SK-N-MC (cell line): Measurements from ENCODE around the gene AVP.
"Not testable (repeated sequence)": the region's sequence is repeated elsewhere in the genome, so short reads cannot be mapped to it uniquely, and the experiment has no call there.

Experiments
- DNase-seq: peaks from one replicate; pipeline ENCODE4 v3.0.0-alpha.2; 2011; ENCODE audit warnings: low read depth, low spot score
- H3K27ac ChIP-seq: fragments of 200-600 bp; sonication (generic); 2 replicates; pipeline ENCODE4 v1.5.1; 2016; ENCODE audit warnings: mixed run types
- H3K36me3 ChIP-seq: fragments of 200-600 bp; sonication (generic); 2 replicates; pipeline ENCODE4 v1.6.1; 2017; ENCODE audit warnings: antibody characterized with exemption, low read length, mixed read lengths; ENCODE audit not compliant: insufficient read depth
- H3K4me3 ChIP-seq: fragments of 200-600 bp; sonication (generic); 2 replicates; pipeline ENCODE4 v1.5.1; 2016
- H3K9ac ChIP-seq: fragments of 200-600 bp; sonication (generic); 2 replicates; pipeline ENCODE4 v1.8.0; 2017; ENCODE audit warnings: mixed run types, mixed read lengths; ENCODE audit not compliant: insufficient read length
- H3K9me3 ChIP-seq: fragments of 200-600 bp; sonication (generic); 2 replicates; pipeline ENCODE4 v1.6.1; 2017; ENCODE audit warnings: low read depth, mild to moderate bottlenecking, antibody characterized with exemption, low read length, moderate library complexity, mixed read lengths
- EZH2 ChIP-seq: fragments of 200-600 bp; sonication (generic); IDR thresholded peaks from one replicate; pipeline ENCODE4 v1.6.1; 2017; ENCODE audit warnings: antibody characterized with exemption
- FOXP2 ChIP-seq: optimal IDR thresholded peaks from 2 replicates; pipeline ENCODE3; 2011; ENCODE audit warnings: mild to moderate bottlenecking, moderate library complexity; ENCODE audit not compliant: insufficient read depth; ENCODE audit errors: extremely low read length, control extremely low read depth
- POLR2AphosphoS5 ChIP-seq: IDR thresholded peaks from 2 replicates; pipeline ENCODE4 v1.6.1; 2012; ENCODE audit warnings: mild to moderate bottlenecking, low read depth, low read length, borderline replicate concordance

AVP gene

DNA sequence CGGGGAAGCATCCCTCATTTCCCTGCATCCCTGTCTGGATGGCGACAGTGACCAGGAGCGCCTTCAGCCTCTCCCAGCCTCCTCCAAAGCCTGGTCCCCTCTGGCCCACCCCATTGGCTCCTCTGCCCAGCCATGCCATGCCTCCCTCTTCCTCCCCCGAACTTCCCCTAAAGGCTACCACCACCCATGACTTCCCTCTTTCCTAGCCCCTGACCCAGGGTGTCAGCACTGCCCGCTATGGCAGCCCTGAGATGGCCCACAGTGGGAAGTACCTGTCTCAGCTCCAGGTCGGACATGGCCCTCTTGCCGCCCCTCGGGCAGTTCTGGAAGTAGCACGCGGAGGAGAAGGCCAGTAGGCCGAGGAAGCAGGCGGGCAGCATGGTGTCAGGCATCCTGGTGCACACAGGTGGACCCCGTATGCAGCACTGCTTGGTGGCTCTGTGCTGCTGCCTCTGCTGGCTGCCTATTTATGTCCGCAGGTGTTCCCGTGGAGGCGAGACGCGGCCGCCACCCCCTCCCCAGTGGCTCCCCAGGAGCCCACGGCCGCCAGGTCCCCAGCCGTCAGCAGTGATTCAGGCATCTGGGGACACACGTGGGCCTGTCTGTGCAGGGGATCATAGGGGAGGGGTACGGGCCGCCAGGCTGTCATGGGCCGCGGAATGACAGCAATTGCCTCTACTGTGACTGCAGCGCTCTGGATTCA lies at the start of gene AVP:
Gene AVP, minus strand, starts transcription at position 442 of the 703 bp plus-strand sequence. Its CDS starts 50 bp downstream, at position 392.
- Histone ChIP-seq H3K4me3 (no peak within 1 kb of the TSS), H3K27ac (no peak within 1 kb of the TSS), H3K36me3 (no peaks in the 10 kb centered on the region), H3K9me3 (no peaks in the 10 kb centered on the region), H3K9ac (no peak within 1 kb of the TSS)
- no peak for TF ChIP-seq EZH2
- DNase-seq, result no peak

GRCh38 chr20:3134151-3134550 lies 49.6 kb upstream of the AVP start:
- no peak overlapping the region for H3K9ac ChIP-seq
- no peak for TF ChIP-seq FOXP2
- TF ChIP-seq POLR2AphosphoS5, result no peak
- TF ChIP-seq EZH2, result no peak
- no peak for DNase-seq

GRCh38 chr20:3133155-3133554 lies 48.6 kb upstream of the AVP start:
- no peaks in the 10 kb centered on the region for H3K36me3 ChIP-seq

More at GRCh38 chr20:3134151-3134550, 49.6 kb upstream of the AVP start:
- no peak overlapping the region for H3K4me3 ChIP-seq
- no peaks in the 10 kb centered on the region for H3K36me3 ChIP-seq
- no peaks in the 10 kb centered on the region for H3K9me3 ChIP-seq
- H3K27ac ChIP-seq, result no peak overlapping the region

DNA sequence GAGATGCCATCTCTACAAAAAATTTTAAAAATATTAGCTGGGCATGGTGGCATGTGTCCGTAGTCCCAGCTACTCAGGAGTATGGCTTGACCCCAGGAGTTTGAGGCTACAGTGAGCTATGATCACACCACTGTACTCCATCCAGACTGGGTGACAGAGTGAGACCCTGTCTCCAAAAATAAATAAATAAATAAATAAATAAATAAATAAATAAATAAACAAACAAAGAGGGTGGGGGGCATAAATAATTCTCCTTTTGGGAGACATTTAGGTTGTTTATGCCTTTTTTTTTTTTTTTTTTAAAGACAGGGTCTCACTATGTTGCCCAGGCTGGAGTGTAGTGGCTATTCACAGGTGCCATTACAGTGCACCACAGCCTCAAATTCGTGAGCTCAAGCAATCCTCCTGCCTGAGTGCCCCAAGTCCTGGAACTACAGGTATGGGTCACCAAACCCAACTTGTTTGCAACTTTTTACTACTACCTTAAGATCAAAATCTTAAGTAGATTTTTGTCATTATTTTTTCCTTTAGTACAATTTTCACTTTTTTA lies 45.6 kb upstream of the AVP start:
- Histone ChIP-seq H3K36me3 (no peaks in the 10 kb centered on the region), H3K9me3 (no peaks in the 10 kb centered on the region), H3K4me3 (no peak overlapping the region), H3K27ac (no peak overlapping the region), H3K9ac (no peak overlapping the region)
- no peak for DNase-seq
- TF ChIP-seq POLR2AphosphoS5 (no peak), EZH2 (no peak), FOXP2 (no peak)

More at GRCh38 chr20:3133155-3133554, 48.6 kb upstream of the AVP start:
- DNase-seq, result no peak
- H3K9me3 ChIP-seq, result no peaks in the 10 kb centered on the region
- TF ChIP-seq POLR2AphosphoS5 (no peak), FOXP2 (no peak), EZH2 (no peak)
- H3K4me3 ChIP-seq, result no peak overlapping the region
- no peak overlapping the region for H3K27ac ChIP-seq
- no peak overlapping the region for H3K9ac ChIP-seq

GRCh38 chr20:3129094-3129493 lies 44.6 kb upstream of the AVP start:
- Histone ChIP-seq H3K36me3 (no peaks in the 10 kb centered on the region), H3K27ac (no peak overlapping the region), H3K9ac (no peak overlapping the region), H3K9me3 (no peaks in the 10 kb centered on the region), H3K4me3 (no peak overlapping the region)
- no peak for DNase-seq
- TF ChIP-seq EZH2 (no peak), FOXP2 (no peak), POLR2AphosphoS5 (no peak)

DNA sequence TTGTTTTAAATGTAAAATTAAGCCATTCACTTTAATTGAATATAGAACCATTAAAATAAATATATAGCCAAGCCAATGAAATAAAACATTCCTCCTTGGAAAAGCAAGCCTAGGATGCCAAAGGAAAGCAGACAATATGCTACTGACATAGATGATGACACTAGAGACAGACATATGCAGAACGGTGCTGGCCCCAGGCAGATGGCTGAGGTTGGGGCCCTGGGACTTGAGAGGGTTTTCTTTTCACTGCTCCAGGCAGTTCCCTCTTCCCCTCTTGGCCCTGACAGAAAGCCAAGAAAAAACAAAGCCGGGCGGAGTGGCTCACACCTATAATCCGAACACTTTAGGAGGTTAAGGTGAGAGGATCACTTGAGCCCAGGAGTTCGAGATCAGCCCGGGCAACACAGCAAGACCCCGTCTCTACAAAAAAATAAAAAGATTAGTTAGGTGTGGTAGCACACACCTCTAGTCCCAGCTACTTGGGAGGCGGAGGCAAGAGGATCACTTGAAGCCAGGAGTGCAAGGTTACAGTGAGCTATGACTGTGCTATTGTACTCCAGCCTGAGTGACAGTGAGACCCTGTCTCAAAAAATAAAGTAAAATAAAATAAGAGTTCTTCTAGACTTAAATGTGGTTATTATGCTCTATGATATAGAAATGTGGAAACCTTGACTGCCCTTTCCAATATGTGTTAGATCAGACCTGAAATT lies 43.9 kb upstream of the AVP start:
- Histone ChIP-seq H3K9me3 (no peaks in the 10 kb centered on the region), H3K36me3 (no peaks in the 10 kb centered on the region), H3K27ac (no peak overlapping the region), H3K9ac (no peak overlapping the region), H3K4me3 (no peak overlapping the region)
- no peak for TF ChIP-seq POLR2AphosphoS5
- TF ChIP-seq EZH2, result no peak
- TF ChIP-seq FOXP2, result no peak
- no peak for DNase-seq

GRCh38 chr20:3126527-3126859 lies 42.0 kb upstream of the AVP start:
- Histone ChIP-seq H3K4me3 (no peak overlapping the region), H3K27ac (no peak overlapping the region), H3K9ac (no peak overlapping the region), H3K36me3 (peaks cover 13% of the 10 kb centered on the region), H3K9me3 (no peaks in the 10 kb centered on the region)
- DNase-seq, result no peak
- TF ChIP-seq FOXP2, result no peak
- no peak for TF ChIP-seq EZH2
- TF ChIP-seq POLR2AphosphoS5, result no peak

GRCh38 chr20:3125776-3126526 lies 41.4 kb upstream of the AVP start:
- DNase-seq, H3K4me3 ChIP-seq, H3K9me3 ChIP-seq, H3K27ac ChIP-seq, H3K9ac ChIP-seq: not testable (repeated sequence)
- peaks cover 17% of the 10 kb centered on the region for H3K36me3 ChIP-seq

GRCh38 chr20:3124773-3125560 lies 40.4 kb upstream of the AVP start:
- DNase-seq, H3K27ac ChIP-seq, H3K9ac ChIP-seq, H3K4me3 ChIP-seq, H3K9me3 ChIP-seq: not testable (repeated sequence)
- peaks cover 17% of the 10 kb centered on the region for H3K36me3 ChIP-seq

DNA sequence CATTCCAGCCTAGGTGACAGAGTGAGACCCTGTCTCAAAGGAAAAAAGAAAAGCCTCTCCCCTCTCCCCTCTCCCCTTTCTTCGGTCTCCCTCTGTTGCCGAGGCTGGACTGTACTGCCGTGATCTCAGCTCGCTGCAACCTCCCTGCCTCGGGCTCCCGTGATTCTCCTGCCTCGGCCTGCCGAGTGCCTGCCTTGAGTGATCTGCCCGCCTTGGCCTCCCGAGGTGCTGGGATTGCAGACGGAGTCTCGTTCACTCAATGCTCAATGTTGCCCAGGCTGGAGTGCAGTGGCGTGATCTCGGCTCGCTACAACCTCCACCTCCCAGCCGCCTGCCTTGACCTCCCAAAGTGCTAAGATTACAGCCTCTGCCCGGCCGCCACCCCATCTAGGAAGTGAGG lies 39.6 kb upstream of the AVP start:
- not testable (repeated sequence) for H3K9me3 ChIP-seq, H3K9ac ChIP-seq, H3K27ac ChIP-seq, H3K4me3 ChIP-seq, DNase-seq
- peaks cover 17% of the 10 kb centered on the region for H3K36me3 ChIP-seq
